Measurements from ENCODE around the gene GPR158. TPM values are rescaled to one million over a fixed set of nuclear protein-coding genes. Genes with fewer than 3 reads are reported as not detected.
A peak's percentile ranks its signal among the peaks of the same experiment; 100 is the strongest.

Gene GPR158
- total RNA-seq, 1 experiment from 2014 or later = 0.42 TPM

- Histone ChIP-seq H3K36me3 (no peaks in the 10 kb centered on the region), H3K4me3 (no peak overlapping the region), H3K27ac (no peak overlapping the region), H3K27me3 (replicated peaks) (0 out of 2 replicates have a peak, but pooled peaks cover 3% of the 10 kb centered on the region), H3K9me3 (replicated peaks) (no peaks in the 10 kb centered on the region), H3K4me1 (replicated peaks) (no peaks in the 10 kb centered on the region)
- DNase-seq (ENCODE audit: low read depth in 1 of 2, low spot score in 2 of 2) = no peak
Observed at GRCh38 chr10:25578061-25578460, 403.3 kb downstream of the GPR158 start.

GRCh38 chr10:25582961-25583360 is 408.2 kb downstream of the GPR158 start:
- H3K4me1 ChIP-seq (replicated peaks) = no peaks in the 10 kb centered on the region
- no peak overlapping the region for H3K27ac ChIP-seq
- H3K9me3 ChIP-seq (replicated peaks) = peaks cover 3% of the 10 kb centered on the region; the same call in 1 of the 2 replicates
- DNase-seq (ENCODE audit: low read depth in 1 of 2, low spot score in 2 of 2) = no peak
- no peaks in the 10 kb centered on the region for H3K36me3 ChIP-seq
- no peaks in the 10 kb centered on the region for H3K27me3 ChIP-seq (replicated peaks)
- no peak overlapping the region for H3K4me3 ChIP-seq

GRCh38 chr10:25600651-25601050 is 425.9 kb downstream of the GPR158 start:
- Histone ChIP-seq H3K4me3 (no peak overlapping the region), H3K9me3 (replicated peaks) (no peaks in the 10 kb centered on the region), H3K36me3 (no peaks in the 10 kb centered on the region), H3K4me1 (replicated peaks) (no peaks in the 10 kb centered on the region), H3K27me3 (replicated peaks) (no peaks in the 10 kb centered on the region; the same call in 1 of the 2 replicates), H3K27ac (no peak overlapping the region)
- no peak for DNase-seq (ENCODE audit: low read depth in 1 of 2, low spot score in 2 of 2)

GRCh38 chr10:25604591-25604990 is 429.8 kb downstream of the GPR158 start:
- Histone ChIP-seq H3K27me3 (replicated peaks) (no peaks in the 10 kb centered on the region; the same call in 1 of the 2 replicates), H3K4me1 (replicated peaks) (no peaks in the 10 kb centered on the region), H3K36me3 (no peaks in the 10 kb centered on the region), H3K4me3 (no peak overlapping the region), H3K27ac (no peak overlapping the region), H3K9me3 (replicated peaks) (no peaks in the 10 kb centered on the region)
- no peak for DNase-seq (ENCODE audit: low read depth in 1 of 2, low spot score in 2 of 2)

- no peak for DNase-seq (ENCODE audit: low read depth in 1 of 2, low spot score in 2 of 2)
- H3K4me1 ChIP-seq (replicated peaks) = no peaks in the 10 kb centered on the region
- no peaks in the 10 kb centered on the region for H3K36me3 ChIP-seq
- no peak overlapping the region for H3K4me3 ChIP-seq
- no peaks in the 10 kb centered on the region for H3K9me3 ChIP-seq (replicated peaks)
- H3K27me3 ChIP-seq (replicated peaks) = no peaks in the 10 kb centered on the region
- H3K27ac ChIP-seq = no peak overlapping the region
Observed at GRCh38 chr10:25614652-25615051, 439.9 kb downstream of the GPR158 start.

GRCh38 chr10:25615926-25616325 is 441.1 kb downstream of the GPR158 start:
- Histone ChIP-seq H3K36me3 (no peaks in the 10 kb centered on the region), H3K27me3 (replicated peaks) (no peaks in the 10 kb centered on the region), H3K4me1 (replicated peaks) (no peaks in the 10 kb centered on the region), H3K4me3 (no peak overlapping the region), H3K27ac (no peak overlapping the region), H3K9me3 (replicated peaks) (no peaks in the 10 kb centered on the region)
- no peak for DNase-seq (ENCODE audit: low read depth in 1 of 2, low spot score in 2 of 2)

GRCh38 chr10:25616903-25617592 is 442.2 kb downstream of the GPR158 start:
- H3K27ac ChIP-seq = no peak overlapping the region
- no peaks in the 10 kb centered on the region for H3K4me1 ChIP-seq (replicated peaks)
- no peaks in the 10 kb centered on the region for H3K36me3 ChIP-seq
- no peaks in the 10 kb centered on the region for H3K9me3 ChIP-seq (replicated peaks)
- H3K27me3 ChIP-seq (replicated peaks) = no peaks in the 10 kb centered on the region
- no peak for DNase-seq (ENCODE audit: low read depth in 1 of 2, low spot score in 2 of 2)
- no peak overlapping the region for H3K4me3 ChIP-seq

- Histone ChIP-seq H3K4me3 (no peak overlapping the region), H3K27ac (no peak overlapping the region), H3K9me3 (replicated peaks) (no peaks in the 10 kb centered on the region), H3K36me3 (no peaks in the 10 kb centered on the region), H3K4me1 (replicated peaks) (no peaks in the 10 kb centered on the region), H3K27me3 (replicated peaks) (no peaks in the 10 kb centered on the region)
- no peak for DNase-seq (ENCODE audit: low read depth in 1 of 2, low spot score in 2 of 2)
Observed at GRCh38 chr10:25627606-25628005, 452.8 kb downstream of the GPR158 start.

GRCh38 chr10:25629333-25629732 is 454.5 kb downstream of the GPR158 start:
- Histone ChIP-seq H3K9me3 (replicated peaks) (no peaks in the 10 kb centered on the region), H3K36me3 (no peaks in the 10 kb centered on the region), H3K27ac (no peak overlapping the region), H3K4me1 (replicated peaks) (no peaks in the 10 kb centered on the region), H3K4me3 (no peak overlapping the region), H3K27me3 (replicated peaks) (no peaks in the 10 kb centered on the region)
- DNase-seq (ENCODE audit: low read depth in 1 of 2, low spot score in 2 of 2) = no peak

- Histone ChIP-seq H3K36me3 (no peaks in the 10 kb centered on the region), H3K4me3 (no peak overlapping the region), H3K9me3 (replicated peaks) (no peaks in the 10 kb centered on the region), H3K4me1 (replicated peaks) (no peaks in the 10 kb centered on the region), H3K27me3 (replicated peaks) (no peaks in the 10 kb centered on the region), H3K27ac (no peak overlapping the region)
- no peak for DNase-seq (ENCODE audit: low read depth in 1 of 2, low spot score in 2 of 2)
Observed at GRCh38 chr10:25631471-25631870, 456.7 kb downstream of the GPR158 start.

GRCh38 chr10:25632802-25633201 is 458.0 kb downstream of the GPR158 start:
- H3K4me1 ChIP-seq (replicated peaks) = no peaks in the 10 kb centered on the region
- no peaks in the 10 kb centered on the region for H3K9me3 ChIP-seq (replicated peaks)
- no peaks in the 10 kb centered on the region for H3K27me3 ChIP-seq (replicated peaks)
- H3K36me3 ChIP-seq = no peaks in the 10 kb centered on the region
- H3K4me3 ChIP-seq = no peak overlapping the region
- H3K27ac ChIP-seq = no peak overlapping the region
- no peak for DNase-seq (ENCODE audit: low read depth in 1 of 2, low spot score in 2 of 2)

GRCh38 chr10:25633542-25633941 is 458.7 kb downstream of the GPR158 start:
- no peaks in the 10 kb centered on the region for H3K9me3 ChIP-seq (replicated peaks)
- no peak for DNase-seq (ENCODE audit: low read depth in 1 of 2, low spot score in 2 of 2)

GRCh38 chr10:25639646-25640045 is 464.8 kb downstream of the GPR158 start:
- Histone ChIP-seq H3K36me3 (no peaks in the 10 kb centered on the region), H3K27ac (no peak overlapping the region), H3K27me3 (replicated peaks) (peaks cover 3% of the 10 kb centered on the region), H3K4me1 (replicated peaks) (no peaks in the 10 kb centered on the region), H3K4me3 (no peak overlapping the region), H3K9me3 (replicated peaks) (no peaks in the 10 kb centered on the region)
- peak in 1 of 2 experiments; percentile 2 for DNase-seq (ENCODE audit: low read depth in 1 of 2, low spot score in 2 of 2)

More at GRCh38 chr10:25633542-25633941, 458.7 kb downstream of the GPR158 start:
- no peak overlapping the region for H3K27ac ChIP-seq
- H3K27me3 ChIP-seq (replicated peaks) = no peaks in the 10 kb centered on the region
- no peaks in the 10 kb centered on the region for H3K4me1 ChIP-seq (replicated peaks)
- H3K4me3 ChIP-seq = no peak overlapping the region
- no peaks in the 10 kb centered on the region for H3K36me3 ChIP-seq

GRCh38 chr10:25641595-25641994 is 466.8 kb downstream of the GPR158 start:
- no peak for DNase-seq (ENCODE audit: low read depth in 1 of 2, low spot score in 2 of 2)
- no peak overlapping the region for H3K27ac ChIP-seq
- H3K9me3 ChIP-seq (replicated peaks) = no peaks in the 10 kb centered on the region
- H3K4me3 ChIP-seq = no peak overlapping the region
- H3K4me1 ChIP-seq (replicated peaks) = no peaks in the 10 kb centered on the region
- H3K36me3 ChIP-seq = no peaks in the 10 kb centered on the region
- peaks cover 3% of the 10 kb centered on the region for H3K27me3 ChIP-seq (replicated peaks)

GRCh38 chr10:25642721-25643120 is 467.9 kb downstream of the GPR158 start:
- no peak for DNase-seq (ENCODE audit: low read depth in 1 of 2, low spot score in 2 of 2)
- no peak overlapping the region for H3K4me3 ChIP-seq
- H3K9me3 ChIP-seq (replicated peaks) = no peaks in the 10 kb centered on the region
- no peaks in the 10 kb centered on the region for H3K36me3 ChIP-seq
- H3K27me3 ChIP-seq (replicated peaks) = peaks cover 3% of the 10 kb centered on the region
- no peak overlapping the region for H3K27ac ChIP-seq
- no peaks in the 10 kb centered on the region for H3K4me1 ChIP-seq (replicated peaks)

Measured in SJSA1 (cell line).